ENCODE data around the gene USP37. TPM values are rescaled to one million over a fixed set of nuclear protein-coding genes. Genes with fewer than 3 reads are reported as not detected.
A peak's percentile ranks its signal among the peaks of the same experiment; 100 is the strongest.

USP37 gene
- total and polyA plus RNA-seq, 2 of the 13 experiments (the other 11 are each of a cell fraction or from before 2014, with no cell fraction given): 6.5 to 30.6 TPM

- no peak for TF ChIP-seq TBX2 (CRISPR knock-in tag; IDR thresholded peaks at IDR 0.05; ENCODE audit: borderline replicate concordance)
- TF ChIP-seq HNRNPL (IDR thresholded peaks at IDR 0.05; ENCODE audit: low read depth, low read length): peak; percentile 5; the same call in 1 of the 2 replicates
- TF ChIP-seq ATF5 (CRISPR knock-in tag; IDR thresholded peaks at IDR 0.05; ENCODE audit: low read depth): no peak
- TF ChIP-seq AGO2 (optimal IDR thresholded peaks at IDR 0.05; ENCODE audit: low read depth, low read length): peak; percentile 48
- TF ChIP-seq ZNF546 (CRISPR knock-in tag; conservative IDR thresholded peaks at IDR 0.05): peak; percentile 28; the same call in 1 of the 2 replicates
- no peak for TF ChIP-seq ZNF543 (CRISPR knock-in tag; IDR thresholded peaks at IDR 0.05)
- TF ChIP-seq ZBTB25 (CRISPR knock-in tag; IDR thresholded peaks at IDR 0.05): no peak
- no peak for TF ChIP-seq CREBL2 (CRISPR knock-in tag; IDR thresholded peaks at IDR 0.05; ENCODE audit: borderline replicate concordance)
- TF ChIP-seq STAT6 (CRISPR knock-in tag; IDR thresholded peaks at IDR 0.05; ENCODE audit: borderline replicate concordance): no peak
- TF ChIP-seq KLF12 (CRISPR knock-in tag; IDR thresholded peaks at IDR 0.05; ENCODE audit: borderline replicate concordance): no peak
- TF ChIP-seq SP140L (CRISPR knock-in tag; IDR thresholded peaks at IDR 0.05; ENCODE audit: borderline replicate concordance): no peak
- no peak for TF ChIP-seq TAF1 (CRISPR knock-in tag; IDR thresholded peaks at IDR 0.05)
- no peak for TF ChIP-seq HCFC1 (IDR thresholded peaks at IDR 0.05; ENCODE audit: low read depth, low read length)
- no peak for TF ChIP-seq ARID4A (CRISPR knock-in tag; IDR thresholded peaks at IDR 0.05; ENCODE audit: borderline replicate concordance)
- TF ChIP-seq CHCHD3 (CRISPR knock-in tag; IDR thresholded peaks at IDR 0.05): no peak
- TF ChIP-seq MLLT10 (CRISPR knock-in tag; IDR thresholded peaks at IDR 0.05): no peak
- TF ChIP-seq ZFAT (CRISPR knock-in tag; conservative IDR thresholded peaks at IDR 0.05): no peak
- TF ChIP-seq MTF2 (CRISPR knock-in tag; IDR thresholded peaks at IDR 0.05; ENCODE audit: borderline replicate concordance): no peak
- TF ChIP-seq ZBTB42 (CRISPR knock-in tag; IDR thresholded peaks at IDR 0.05): no peak
- TF ChIP-seq ZBTB20 (CRISPR knock-in tag; IDR thresholded peaks at IDR 0.05; ENCODE audit: borderline replicate concordance, low read depth): no peak
- no peak for TF ChIP-seq MNT (IDR thresholded peaks at IDR 0.05)
Observed at GRCh38 chr2:218401890-218402289, 166.3 kb downstream of the USP37 start (continued).

Data from HepG2 (cell line).